DND-41 (cell line): ENCODE measurements around the gene IRF4.
"Not testable (repeated sequence)": the region's sequence is repeated elsewhere in the genome, so short reads cannot be mapped to it uniquely, and the experiment has no call there.

Experiments used
- ATAC-seq: fragments of 200-7000 bp; cut with Tn5 transposase; 3 replicates; pipeline ENCODE4 v1.9.1; 2021; ENCODE audit warnings: low read depth; ENCODE audit not compliant: insufficient read depth
- DNase-seq: peaks from one replicate; pipeline ENCODE4 v3.0.0-alpha.2; 2020
- H2AFZ ChIP-seq: 2 replicates; pipeline ENCODE4 v1.6.0; 2012; ENCODE audit warnings: low read depth, low read length
- H3K27ac ChIP-seq: 2 replicates; pipeline ENCODE4 v1.5.1; 2012; ENCODE audit warnings: low read length, inconsistent platforms
- H3K27me3 ChIP-seq: fragments of 200-600 bp; sonication (generic); 2 replicates; pipeline ENCODE4 v1.6.0; 2012; ENCODE audit warnings: low read length, mild to moderate bottlenecking, inconsistent platforms; ENCODE audit not compliant: insufficient read depth, poor library complexity
- H3K36me3 ChIP-seq: 2 replicates; pipeline ENCODE4 v1.5.1; 2012; ENCODE audit warnings: low read length, inconsistent platforms; ENCODE audit not compliant: insufficient read depth
- H3K4me1 ChIP-seq: 2 replicates; pipeline ENCODE4 v1.5.1; 2012; ENCODE audit warnings: mild to moderate bottlenecking, low read length; ENCODE audit not compliant: insufficient read depth
- H3K4me2 ChIP-seq: 2 replicates; pipeline ENCODE4 v1.6.0; 2012; ENCODE audit warnings: mild to moderate bottlenecking, moderate library complexity, low read length, inconsistent platforms; ENCODE audit not compliant: insufficient read depth
- H3K4me3 ChIP-seq, 2 experiments: fragments of 200-600 bp in 1 of 2; shearing (Covaris generic) in 1 of 2; 2 replicates each; pipeline ENCODE4 v1.5.1; 2012 to 2016; ENCODE audit warnings: inconsistent platforms in 2 of 2, low read length in 2 of 2, mild to moderate bottlenecking in 2 of 2, low read depth in 1 of 2, moderate library complexity in 1 of 2
- H3K79me2 ChIP-seq: 2 replicates; pipeline ENCODE4 v1.6.0; 2012; ENCODE audit warnings: low read length, inconsistent platforms; ENCODE audit not compliant: insufficient read depth
- H3K9ac ChIP-seq: 2 replicates; pipeline ENCODE4 v1.6.0; 2012; ENCODE audit warnings: low read depth, mild to moderate bottlenecking, inconsistent platforms, low read length, moderate library complexity
- H3K9me3 ChIP-seq: 2 replicates; pipeline ENCODE4 v1.5.1; 2012; ENCODE audit warnings: low read length, moderate library complexity, mild to moderate bottlenecking, inconsistent platforms; ENCODE audit not compliant: insufficient read depth, severe bottlenecking
- H4K20me1 ChIP-seq: 2 replicates; pipeline ENCODE4 v1.6.0; 2012; ENCODE audit warnings: low read length; ENCODE audit not compliant: insufficient read depth
- EZH2 ChIP-seq: IDR thresholded peaks from 3 replicates; pipeline ENCODE4 v1.6.1; 2012; ENCODE audit warnings: borderline replicate concordance, low read depth, mild to moderate bottlenecking, moderate library complexity, low read length, inconsistent platforms; ENCODE audit not compliant: severe bottlenecking
- TF ChIP-seq, protein P1 (sequence below): IDR thresholded peaks from 2 replicates; pipeline ENCODE4 v1.5.1; 2012; ENCODE audit warnings: borderline replicate concordance, low read length, moderate library complexity, mild to moderate bottlenecking; ENCODE audit not compliant: poor library complexity, severe bottlenecking; ENCODE audit errors: extremely low read depth

Gene IRF4

DNA sequence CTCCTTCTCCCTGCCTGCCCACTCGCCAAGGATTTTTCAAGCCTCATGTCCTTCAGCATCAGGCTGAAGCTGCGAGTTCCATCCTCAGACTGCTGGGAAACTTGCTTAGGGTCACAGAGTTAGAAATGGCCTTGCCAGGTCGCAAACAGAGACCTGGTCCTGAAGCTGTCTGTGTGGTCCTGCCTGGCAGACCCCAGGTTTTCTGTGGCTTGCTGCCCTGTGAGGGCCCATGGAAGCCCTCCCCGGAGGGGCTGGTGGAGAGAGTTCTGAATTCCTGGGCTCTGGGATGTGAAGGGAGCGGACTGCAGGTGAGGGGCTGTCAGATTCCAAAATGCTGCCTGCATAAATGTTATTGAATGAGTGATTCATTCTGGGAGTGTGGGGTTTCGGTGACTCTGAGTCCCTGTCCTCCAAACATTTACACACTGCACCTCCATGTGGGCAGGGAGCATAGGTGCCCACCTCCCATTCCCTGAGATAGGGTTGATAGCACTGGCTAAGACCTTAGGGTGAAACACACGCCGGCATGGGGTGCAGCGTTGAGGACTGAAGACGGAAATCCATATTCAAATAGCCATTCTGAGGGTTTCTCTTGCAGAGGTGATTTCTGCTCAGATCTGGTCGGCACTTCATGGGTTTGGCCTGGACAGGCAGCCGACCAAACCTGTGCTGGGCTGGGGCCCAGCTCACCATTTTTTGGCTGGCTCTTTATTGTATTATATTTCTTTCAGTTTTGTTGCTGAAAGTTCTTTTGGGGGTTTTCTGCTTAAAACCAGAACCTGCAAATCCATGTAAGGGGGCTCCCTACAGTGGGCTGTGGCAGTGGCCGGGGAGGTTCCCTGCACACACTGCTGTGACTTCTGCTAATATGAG lies 21.8 kb upstream of the IRF4 start:
- DNase-seq (no peak), ATAC-seq (no peak)
- Histone ChIP-seq H3K4me2 (no peak overlapping the region), H3K4me3 (no peak overlapping the region), H3K4me1 (no peaks in the 10 kb centered on the region), H3K36me3 (no peaks in the 10 kb centered on the region), H2AFZ (no peak overlapping the region), H3K79me2 (no peaks in the 10 kb centered on the region), H3K27me3 (no peaks in the 10 kb centered on the region), H3K27ac (no peak overlapping the region), H3K9ac (no peak overlapping the region), H4K20me1 (no peaks in the 10 kb centered on the region), H3K9me3 (no peaks in the 10 kb centered on the region)
- TF ChIP-seq, protein P1, sequence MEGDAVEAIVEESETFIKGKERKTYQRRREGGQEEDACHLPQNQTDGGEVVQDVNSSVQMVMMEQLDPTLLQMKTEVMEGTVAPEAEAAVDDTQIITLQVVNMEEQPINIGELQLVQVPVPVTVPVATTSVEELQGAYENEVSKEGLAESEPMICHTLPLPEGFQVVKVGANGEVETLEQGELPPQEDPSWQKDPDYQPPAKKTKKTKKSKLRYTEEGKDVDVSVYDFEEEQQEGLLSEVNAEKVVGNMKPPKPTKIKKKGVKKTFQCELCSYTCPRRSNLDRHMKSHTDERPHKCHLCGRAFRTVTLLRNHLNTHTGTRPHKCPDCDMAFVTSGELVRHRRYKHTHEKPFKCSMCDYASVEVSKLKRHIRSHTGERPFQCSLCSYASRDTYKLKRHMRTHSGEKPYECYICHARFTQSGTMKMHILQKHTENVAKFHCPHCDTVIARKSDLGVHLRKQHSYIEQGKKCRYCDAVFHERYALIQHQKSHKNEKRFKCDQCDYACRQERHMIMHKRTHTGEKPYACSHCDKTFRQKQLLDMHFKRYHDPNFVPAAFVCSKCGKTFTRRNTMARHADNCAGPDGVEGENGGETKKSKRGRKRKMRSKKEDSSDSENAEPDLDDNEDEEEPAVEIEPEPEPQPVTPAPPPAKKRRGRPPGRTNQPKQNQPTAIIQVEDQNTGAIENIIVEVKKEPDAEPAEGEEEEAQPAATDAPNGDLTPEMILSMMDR = no peak
- TF ChIP-seq EZH2 = no peak

DNA sequence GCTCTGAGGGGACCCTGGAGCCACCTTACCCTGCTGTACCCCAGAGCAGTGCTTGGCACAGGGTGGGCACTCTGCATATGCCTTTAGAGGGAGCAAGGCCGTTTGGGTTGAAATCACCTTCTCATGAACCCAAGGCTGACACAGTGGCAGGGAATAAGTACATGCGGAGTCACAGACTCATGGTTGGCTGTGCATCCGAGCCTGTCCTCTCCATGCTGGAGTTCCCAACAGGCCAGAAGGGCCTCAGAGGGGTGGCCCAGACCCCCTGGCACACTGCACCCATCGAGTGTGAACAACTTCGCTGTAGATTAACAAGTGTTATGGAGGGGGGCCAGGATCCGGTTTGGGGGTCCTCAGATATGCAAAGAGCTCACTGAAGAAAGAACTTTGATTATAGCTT lies 21.0 kb upstream of the IRF4 start:
- no peak for ATAC-seq
- Histone ChIP-seq H3K36me3 (no peaks in the 10 kb centered on the region), H3K4me1 (no peaks in the 10 kb centered on the region), H3K4me3 (no peak overlapping the region), H2AFZ (no peak overlapping the region), H3K79me2 (no peaks in the 10 kb centered on the region), H3K9ac (no peak overlapping the region), H3K9me3 (no peaks in the 10 kb centered on the region), H3K27me3 (no peaks in the 10 kb centered on the region), H3K27ac (no peak overlapping the region), H3K4me2 (no peak overlapping the region), H4K20me1 (no peaks in the 10 kb centered on the region)
- TF ChIP-seq, protein P1 = no peak
- TF ChIP-seq EZH2 = no peak
- no peak for DNase-seq

DNA sequence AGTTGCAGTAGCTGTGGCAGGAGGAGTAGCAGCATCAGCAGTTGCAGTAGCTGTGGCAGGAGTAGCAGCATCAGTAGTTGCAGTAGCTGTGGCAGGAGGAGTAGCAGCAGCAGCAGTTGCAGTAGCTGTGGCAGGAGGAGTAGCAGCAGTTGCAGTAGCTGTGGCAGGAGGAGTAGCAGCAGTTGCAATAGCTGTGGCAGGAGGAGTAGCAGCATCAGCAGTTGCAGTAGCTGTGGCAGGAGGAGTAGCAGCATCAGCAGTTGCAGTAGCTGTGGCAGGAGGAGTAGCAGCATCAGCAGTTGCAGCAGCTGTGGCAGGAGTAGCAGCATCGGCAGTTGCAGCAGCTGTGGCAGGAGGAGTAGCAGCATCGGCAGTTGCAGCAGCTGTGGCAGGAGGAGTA lies 19.7 kb upstream of the IRF4 start:
- H3K4me1 ChIP-seq, H4K20me1 ChIP-seq, DNase-seq, H3K4me3 ChIP-seq, H3K9me3 ChIP-seq, H3K27ac ChIP-seq, H3K27me3 ChIP-seq, H2AFZ ChIP-seq, ATAC-seq, H3K4me2 ChIP-seq, H3K79me2 ChIP-seq, H3K9ac ChIP-seq, H3K36me3 ChIP-seq: not testable (repeated sequence)

DNA sequence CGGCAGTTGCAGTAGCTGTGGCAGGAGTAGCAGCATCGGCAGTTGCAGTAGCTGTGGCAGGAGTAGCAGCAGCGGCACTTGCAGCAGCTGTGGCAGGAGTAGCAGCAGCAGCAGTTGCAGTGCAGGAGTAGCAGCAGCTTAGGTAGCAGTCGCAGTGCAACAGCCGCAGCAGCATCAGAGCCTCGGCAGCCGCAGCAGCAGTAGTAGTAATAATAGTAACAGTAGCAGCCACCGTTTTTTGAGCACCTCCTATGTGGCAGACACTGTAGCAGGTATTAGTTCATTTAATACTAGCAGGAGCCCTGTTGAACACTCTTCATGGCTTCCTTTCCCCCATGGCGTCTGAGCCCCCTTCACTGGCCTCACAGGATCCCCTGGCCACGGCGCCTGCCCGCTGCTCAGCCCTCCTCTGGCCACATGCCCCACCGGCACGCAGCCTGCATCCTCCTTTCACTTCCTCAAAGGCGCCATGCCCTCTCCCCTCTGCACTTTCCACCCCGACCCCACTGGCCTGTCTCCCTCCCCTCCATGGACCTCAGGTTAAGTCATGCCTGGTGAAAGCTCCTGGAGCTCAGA lies 19.1 kb upstream of the IRF4 start:
- Histone ChIP-seq H3K79me2 (no peaks in the 10 kb centered on the region), H3K4me3 (no peak overlapping the region), H3K9ac (no peak overlapping the region), H3K4me2 (no peak overlapping the region), H3K36me3 (no peaks in the 10 kb centered on the region), H3K27ac (no peak overlapping the region), H4K20me1 (no peaks in the 10 kb centered on the region), H3K9me3 (no peaks in the 10 kb centered on the region), H2AFZ (no peak overlapping the region), H3K4me1 (peaks cover 6% of the 10 kb centered on the region), H3K27me3 (no peaks in the 10 kb centered on the region)
- DNase-seq = no peak
- ATAC-seq = no peak
- TF ChIP-seq EZH2 = no peak
- TF ChIP-seq, protein P1 = no peak
